ENCODE results near the gene RASSF7.

Gene RASSF7

GRCh38 chr11:550021-550745 lies 10.6 kb upstream of the RASSF7 start:
- Mint-ChIP-seq H3K27ac (ENCODE audit: low read depth) (no peak overlapping the region), H3K9me3 (no peaks in the 10 kb centered on the region), H3K4me3 (no peak overlapping the region), H3K36me3 (ENCODE audit: insufficient read depth) (peaks cover 2% of the 10 kb centered on the region), H3K27me3 (no peaks in the 10 kb centered on the region), H3K4me1 (no peaks in the 10 kb centered on the region)
- ATAC-seq (replicated peaks; ENCODE audit: extremely low read depth, poor library complexity, severe bottlenecking) (no peak), DNase-seq (ENCODE audit: low spot score in 2 of 2) (no peak)

- ATAC-seq (replicated peaks; ENCODE audit: extremely low read depth, poor library complexity, severe bottlenecking): no peak
- Mint-ChIP-seq H3K36me3 (ENCODE audit: insufficient read depth) (peaks cover 2% of the 10 kb centered on the region), H3K4me1 (no peaks in the 10 kb centered on the region), H3K27me3 (no peaks in the 10 kb centered on the region), H3K4me3 (no peak overlapping the region), H3K9me3 (no peaks in the 10 kb centered on the region), H3K27ac (ENCODE audit: low read depth) (no peak overlapping the region)
- DNase-seq (ENCODE audit: low spot score in 2 of 2): no peak
Observed at GRCh38 chr11:550746-551085, 10.1 kb upstream of the RASSF7 start.

GRCh38 chr11:551131-551530 lies 9.6 kb upstream of the RASSF7 start:
- no peaks in the 10 kb centered on the region for H3K27me3 Mint-ChIP-seq
- H3K4me1 Mint-ChIP-seq: no peaks in the 10 kb centered on the region
- H3K36me3 Mint-ChIP-seq (ENCODE audit: insufficient read depth): peaks cover 4% of the 10 kb centered on the region
- ATAC-seq (replicated peaks; ENCODE audit: extremely low read depth, poor library complexity, severe bottlenecking) (no peak), DNase-seq (ENCODE audit: low spot score in 2 of 2) (no peak)
- no peak overlapping the region for H3K27ac Mint-ChIP-seq (ENCODE audit: low read depth)
- H3K4me3 Mint-ChIP-seq: no peak overlapping the region
- no peaks in the 10 kb centered on the region for H3K9me3 Mint-ChIP-seq

GRCh38 chr11:551596-551995 lies 9.2 kb upstream of the RASSF7 start:
- Mint-ChIP-seq H3K9me3 (no peaks in the 10 kb centered on the region), H3K27ac (ENCODE audit: low read depth) (no peak overlapping the region), H3K36me3 (ENCODE audit: insufficient read depth) (peaks cover 4% of the 10 kb centered on the region), H3K4me1 (no peaks in the 10 kb centered on the region), H3K27me3 (no peaks in the 10 kb centered on the region), H3K4me3 (no peak overlapping the region)
- no peak for DNase-seq (ENCODE audit: low spot score in 2 of 2)
- ATAC-seq (replicated peaks; ENCODE audit: extremely low read depth, poor library complexity, severe bottlenecking): no peak

GRCh38 chr11:553083-553987 lies 7.4 kb upstream of the RASSF7 start:
- ATAC-seq (replicated peaks; ENCODE audit: extremely low read depth, poor library complexity, severe bottlenecking) (no peak), DNase-seq (ENCODE audit: low spot score in 2 of 2) (no peak)
- H3K27ac Mint-ChIP-seq (ENCODE audit: low read depth): no peak overlapping the region
- H3K9me3 Mint-ChIP-seq: no peaks in the 10 kb centered on the region
- H3K4me3 Mint-ChIP-seq: no peak overlapping the region
- H3K4me1 Mint-ChIP-seq: no peaks in the 10 kb centered on the region
- peaks cover 4% of the 10 kb centered on the region for H3K36me3 Mint-ChIP-seq (ENCODE audit: insufficient read depth)
- H3K27me3 Mint-ChIP-seq: no peaks in the 10 kb centered on the region

GRCh38 chr11:553988-554340 lies 6.8 kb upstream of the RASSF7 start:
- ATAC-seq (replicated peaks; ENCODE audit: extremely low read depth, poor library complexity, severe bottlenecking) (no peak), DNase-seq (ENCODE audit: low spot score in 2 of 2) (no peak)
- Mint-ChIP-seq H3K27me3 (no peaks in the 10 kb centered on the region), H3K27ac (ENCODE audit: low read depth) (no peak overlapping the region), H3K4me1 (no peaks in the 10 kb centered on the region), H3K4me3 (no peak overlapping the region), H3K9me3 (no peaks in the 10 kb centered on the region), H3K36me3 (ENCODE audit: insufficient read depth) (peaks cover 4% of the 10 kb centered on the region)

- H3K27me3 Mint-ChIP-seq: no peaks in the 10 kb centered on the region
- peaks cover 3% of the 10 kb centered on the region for H3K36me3 Mint-ChIP-seq (ENCODE audit: insufficient read depth)
- H3K9me3 Mint-ChIP-seq: no peaks in the 10 kb centered on the region
- DNase-seq (ENCODE audit: low spot score in 2 of 2) (peak in 1 of 2 donors; percentile 60), ATAC-seq (replicated peaks; ENCODE audit: extremely low read depth, poor library complexity, severe bottlenecking) (peak; percentile 69)
- H3K27ac Mint-ChIP-seq (ENCODE audit: low read depth): no peak overlapping the region
- peak overlapping the region; percentile 46 for H3K4me3 Mint-ChIP-seq
- peaks cover 1% of the 10 kb centered on the region for H3K4me1 Mint-ChIP-seq
Observed at GRCh38 chr11:554428-555226, 6.1 kb upstream of the RASSF7 start.

- no peak overlapping the region for H3K27ac Mint-ChIP-seq (ENCODE audit: low read depth)
Observed at GRCh38 chr11:555227-555779, 5.5 kb upstream of the RASSF7 start.

GRCh38 chr11:555780-556661 lies 4.7 kb upstream of the RASSF7 start:
- Mint-ChIP-seq H3K27ac (ENCODE audit: low read depth) (no peak overlapping the region), H3K27me3 (no peaks in the 10 kb centered on the region), H3K4me3 (no peak overlapping the region), H3K9me3 (no peaks in the 10 kb centered on the region), H3K36me3 (ENCODE audit: insufficient read depth) (peaks cover 6% of the 10 kb centered on the region), H3K4me1 (peaks cover 8% of the 10 kb centered on the region)
- no peak for DNase-seq (ENCODE audit: low spot score in 2 of 2)
- no peak for ATAC-seq (replicated peaks; ENCODE audit: extremely low read depth, poor library complexity, severe bottlenecking)

More at GRCh38 chr11:555227-555779, 5.5 kb upstream of the RASSF7 start:
- no peaks in the 10 kb centered on the region for H3K27me3 Mint-ChIP-seq
- ATAC-seq (replicated peaks; ENCODE audit: extremely low read depth, poor library complexity, severe bottlenecking) (no peak), DNase-seq (ENCODE audit: low spot score in 2 of 2) (no peak)
- peaks cover 8% of the 10 kb centered on the region for H3K4me1 Mint-ChIP-seq
- H3K9me3 Mint-ChIP-seq: no peaks in the 10 kb centered on the region
- peak overlapping the region; percentile 46 for H3K4me3 Mint-ChIP-seq
- peaks cover 7% of the 10 kb centered on the region for H3K36me3 Mint-ChIP-seq (ENCODE audit: insufficient read depth)

- no peak for DNase-seq (ENCODE audit: low spot score in 2 of 2)
- H3K4me1 Mint-ChIP-seq: peaks cover 14% of the 10 kb centered on the region
- no peak overlapping the region for H3K27ac Mint-ChIP-seq (ENCODE audit: low read depth)
- H3K27me3 Mint-ChIP-seq: no peaks in the 10 kb centered on the region
- no peak for ATAC-seq (replicated peaks; ENCODE audit: extremely low read depth, poor library complexity, severe bottlenecking)
- H3K9me3 Mint-ChIP-seq: no peaks in the 10 kb centered on the region
- H3K36me3 Mint-ChIP-seq (ENCODE audit: insufficient read depth): peaks cover 8% of the 10 kb centered on the region
- peak overlapping the region; percentile 13 for H3K4me3 Mint-ChIP-seq
Observed at GRCh38 chr11:556662-557256, 4.0 kb upstream of the RASSF7 start.

- no peak overlapping the region for H3K27ac Mint-ChIP-seq (ENCODE audit: low read depth)
- H3K9me3 Mint-ChIP-seq: no peaks in the 10 kb centered on the region
- no peak for ATAC-seq (replicated peaks; ENCODE audit: extremely low read depth, poor library complexity, severe bottlenecking)
- DNase-seq (ENCODE audit: low spot score in 2 of 2): no peak
- peaks cover 14% of the 10 kb centered on the region for H3K4me1 Mint-ChIP-seq
- H3K36me3 Mint-ChIP-seq (ENCODE audit: insufficient read depth): peaks cover 8% of the 10 kb centered on the region
- peak overlapping the region; percentile 13 for H3K4me3 Mint-ChIP-seq
- no peaks in the 10 kb centered on the region for H3K27me3 Mint-ChIP-seq
Observed at GRCh38 chr11:557328-558132, 3.2 kb upstream of the RASSF7 start.
